Activated CD8-positive, alpha-beta T cell treated with anti-CD3 and anti-CD28 coated beads for 36 hours (primary cell): ENCODE measurements around the gene PDIA3. TPM values are rescaled to one million over a fixed set of nuclear protein-coding genes. Genes with fewer than 3 reads are reported as not detected.
"Not testable (repeated sequence)": the region's sequence is repeated elsewhere in the genome, so short reads cannot be mapped to it uniquely, and the experiment has no call there.

Experiments used
- ATAC-seq: fragments of 200-7000 bp; cut with Tn5 transposase; one replicate; pipeline ENCODE4 v1.10.0; 2021; ENCODE audit warnings: mild to moderate bottlenecking, moderate library complexity
- CTCF ChIA-PET: fragments of 350-600 bp; sonication (Branson Sonifier 250); formaldehyde crosslinking; loops from one replicate; lab custom pipeline; 2021; ENCODE audit warnings: antibody characterized with exemption; lab: Charles Lee
- POLR2A ChIA-PET: fragments of 350-600 bp; sonication (Branson Sonifier 250); formaldehyde crosslinking; loops from one replicate; lab custom pipeline; 2021; ENCODE audit warnings: antibody characterized with exemption; lab: Charles Lee
- DNase-seq: peaks from one replicate; pipeline ENCODE4 v3.0.0-alpha.2; 2020
- H3K27ac Mint-ChIP-seq: one replicate; pipeline ENCODE4 v1.8.0; 2021; ENCODE audit warnings: mild to moderate bottlenecking, mixed read lengths
- H3K27me3 Mint-ChIP-seq: one replicate; pipeline ENCODE4 v1.8.0; 2021; ENCODE audit warnings: mixed read lengths
- H3K36me3 Mint-ChIP-seq: one replicate; pipeline ENCODE4 v1.8.0; 2021; ENCODE audit warnings: low read depth, mixed read lengths
- H3K4me1 Mint-ChIP-seq: one replicate; pipeline ENCODE4 v1.8.0; 2021; ENCODE audit warnings: low read depth, mixed read lengths
- H3K4me3 Mint-ChIP-seq: one replicate; pipeline ENCODE4 v1.8.0; 2021; ENCODE audit warnings: mild to moderate bottlenecking, moderate library complexity, mixed read lengths
- H3K9me3 Mint-ChIP-seq: one replicate; pipeline ENCODE4 v1.8.0; 2021; ENCODE audit warnings: mixed read lengths
- CTCF ChIP-seq: fragments of 200-600 bp; IDR thresholded peaks from one replicate; pipeline ENCODE4 v1.8.0; 2022; ENCODE audit warnings: antibody characterized with exemption, mild to moderate bottlenecking
- intact Hi-C: fragments of 100-400 bp; cut with micrococcal nuclease; formaldehyde crosslinking; loops from one replicate; pipeline ENCODE4 v1.10.0; 2022
- total RNA-seq, 2 experiments: library from RNA; stranded (reverse); gene quantifications; one replicate each; pipeline ENCODE4 v1.2.3, GENCODE V29; 2021

Gene PDIA3
- total RNA-seq: 100 to 1,000 TPM; 213 to 241 TPM

GRCh38 chr15:43746245-43746902, at the start of gene PDIA3:
PDIA3 (plus strand) TSS chr15:43746438; CDS start chr15:43746540, 102 bp downstream.
- POLR2A ChIA-PET: interaction anchor here (0.7 to 1.6 kb wide), 11 partner anchors 8 to 1164 kb away, joined by 3 to 10 read pairs (median 3); partner anchors contain the start of genes ELL3, HYPK, MFAP1 and SERF2
- Mint-ChIP-seq H3K27ac (peak within 1 kb of the TSS; percentile 98), H3K36me3 (peaks cover 23% of the 10 kb centered on the region), H3K4me3 (peak within 1 kb of the TSS; percentile 96), H3K4me1 (peaks cover 21% of the 10 kb centered on the region)
- CTCF ChIA-PET: interaction anchor here (0.8 to 1.4 kb wide), 3 partner anchors 24 to 370 kb away, joined by 3 to 5 read pairs (median 4); partner anchors contain the start of gene ELL3
- H3K9me3 Mint-ChIP-seq, H3K27me3 Mint-ChIP-seq, intact Hi-C loops: not testable (repeated sequence)
- peak; percentile 19 for TF ChIP-seq CTCF
- ATAC-seq (peak; percentile 84), DNase-seq (peak; percentile 90)

GRCh38 chr15:43702174-43702573, 44.1 kb upstream of the PDIA3 start:
- CTCF ChIA-PET: no interaction called here
- Mint-ChIP-seq H3K9me3 (no peaks in the 10 kb centered on the region), H3K4me3 (no peak overlapping the region), H3K27me3 (peaks cover 7% of the 10 kb centered on the region), H3K36me3 (no peaks in the 10 kb centered on the region), H3K27ac (no peak overlapping the region), H3K4me1 (no peaks in the 10 kb centered on the region)
- no peak for TF ChIP-seq CTCF
- intact Hi-C loops: no loop called here
- ATAC-seq: no peak
- DNase-seq: no peak
- POLR2A ChIA-PET: no interaction called here

- DNase-seq: no peak
- H3K9me3 Mint-ChIP-seq: no peaks in the 10 kb centered on the region
- no peaks in the 10 kb centered on the region for H3K4me1 Mint-ChIP-seq
- TF ChIP-seq CTCF: no peak
- no peak for ATAC-seq
- POLR2A ChIA-PET: no interaction called here
- H3K4me3 Mint-ChIP-seq: no peak overlapping the region
- H3K27ac Mint-ChIP-seq: no peak overlapping the region
- intact Hi-C loops: no loop called here
- CTCF ChIA-PET: no interaction called here
- H3K36me3 Mint-ChIP-seq: no peaks in the 10 kb centered on the region
- H3K27me3 Mint-ChIP-seq: peaks cover 3% of the 10 kb centered on the region
These were observed 43.4 kb upstream of the PDIA3 start for GRCh38 chr15:43702701-43703424.

GRCh38 chr15:43710431-43711131, 35.7 kb upstream of the PDIA3 start:
- H3K27ac Mint-ChIP-seq, ATAC-seq, DNase-seq, H3K36me3 Mint-ChIP-seq, H3K9me3 Mint-ChIP-seq, H3K27me3 Mint-ChIP-seq, POLR2A ChIA-PET, CTCF ChIA-PET, intact Hi-C loops, H3K4me3 Mint-ChIP-seq, H3K4me1 Mint-ChIP-seq: not testable (repeated sequence)

GRCh38 chr15:43723151-43723550, 23.1 kb upstream of the PDIA3 start:
- no peak overlapping the region for H3K27ac Mint-ChIP-seq
- ATAC-seq: no peak
- no peak for DNase-seq
- ChIA-PET POLR2A (interaction anchor here (0.6 kb wide), 1 partner anchor 14 kb away, joined by 3 read pairs; no protein-coding TSS in a partner anchor), CTCF (no interaction called here)
- H3K4me3 Mint-ChIP-seq: no peak overlapping the region
- peaks cover 1% of the 10 kb centered on the region for H3K27me3 Mint-ChIP-seq
- no peaks in the 10 kb centered on the region for H3K4me1 Mint-ChIP-seq
- no peak for TF ChIP-seq CTCF
- intact Hi-C loops: no loop called here
- H3K9me3 Mint-ChIP-seq: no peaks in the 10 kb centered on the region
- no peaks in the 10 kb centered on the region for H3K36me3 Mint-ChIP-seq

GRCh38 chr15:43726306-43726705, 19.9 kb upstream of the PDIA3 start:
- DNase-seq, H3K4me3 Mint-ChIP-seq, ATAC-seq, H3K27me3 Mint-ChIP-seq, H3K4me1 Mint-ChIP-seq, POLR2A ChIA-PET, H3K36me3 Mint-ChIP-seq, H3K9me3 Mint-ChIP-seq, H3K27ac Mint-ChIP-seq, CTCF ChIA-PET, intact Hi-C loops: not testable (repeated sequence)

GRCh38 chr15:43728053-43728725, 18.0 kb upstream of the PDIA3 start:
- H3K4me3 Mint-ChIP-seq, intact Hi-C loops, DNase-seq, H3K9me3 Mint-ChIP-seq, POLR2A ChIA-PET, H3K27me3 Mint-ChIP-seq, H3K27ac Mint-ChIP-seq, H3K36me3 Mint-ChIP-seq, ATAC-seq, H3K4me1 Mint-ChIP-seq: not testable (repeated sequence)
- CTCF ChIA-PET: interaction anchor here (1.2 kb wide), 1 partner anchor 42 kb away, joined by 3 read pairs; no protein-coding TSS in a partner anchor
